HepG2 (cell line): Measurements from ENCODE around the gene YY1. TPM values are rescaled to one million over a fixed set of nuclear protein-coding genes. Genes with fewer than 3 reads are reported as not detected.
A peak's percentile ranks its signal among the peaks of the same experiment; 100 is the strongest.

Experiments used
- ASH2L ChIP-seq: fragments of 300-600, 200-600 bp; sonication (generic); IDR thresholded peaks from 2 replicates; pipeline ENCODE4 v1.7.0; 2017; ENCODE audit warnings: low read depth, mild to moderate bottlenecking, moderate library complexity, mixed read lengths, low read length; ENCODE audit not compliant: insufficient read length
- DPF2 ChIP-seq: sonication (generic); formaldehyde crosslinking; IDR thresholded peaks from 2 replicates; pipeline ENCODE4 v1.4.0; 2020; ENCODE audit warnings: mild to moderate bottlenecking, low read depth, missing genetic modification reagents, borderline replicate concordance
- GABPB1 ChIP-seq: IDR thresholded peaks from 2 replicates; pipeline ENCODE4 v1.6.1; 2016; ENCODE audit warnings: mild to moderate bottlenecking, missing genetic modification reagents, moderate library complexity, missing compliant biosample characterization
- GTF3A ChIP-seq: sonication (generic); formaldehyde crosslinking; conservative IDR thresholded peaks from 2 replicates; pipeline ENCODE4 v1.4.0; 2020; ENCODE audit warnings: mild to moderate bottlenecking, missing genetic modification reagents
- MBD4 ChIP-seq: IDR thresholded peaks from 2 replicates; pipeline ENCODE4 v1.6.1; 2012; ENCODE audit warnings: low read length, inconsistent platforms, borderline replicate concordance
- MEF2D ChIP-seq: sonication (generic); formaldehyde crosslinking; IDR thresholded peaks from 2 replicates; pipeline ENCODE4 v1.5.1; 2020; ENCODE audit warnings: mild to moderate bottlenecking, missing genetic modification reagents
- MXD4 ChIP-seq: IDR thresholded peaks from 2 replicates; pipeline ENCODE4 v1.6.1; 2016; ENCODE audit warnings: mild to moderate bottlenecking, missing biosample characterization, missing genetic modification reagents
- SSRP1 ChIP-seq: IDR thresholded peaks from 2 replicates; pipeline ENCODE4 v1.6.1; 2016; ENCODE audit warnings: control low read depth
- ZNF75D ChIP-seq: sonication (generic); formaldehyde crosslinking; IDR thresholded peaks from 2 replicates; pipeline ENCODE4 v1.8.1; 2023; ENCODE audit warnings: missing genetic modification reagents, mild to moderate bottlenecking, borderline replicate concordance
- ZSCAN9 ChIP-seq: IDR thresholded peaks from 2 replicates; pipeline ENCODE4 v1.6.1; 2016; ENCODE audit warnings: borderline replicate concordance
- polyA plus RNA-seq, 8 experiments: library from polyadenylated mRNA; depleted of rRNA in 3 of 8; stranded (reverse) in 7 of 8; unstranded in 1 of 8; fragments of >200 nt; fragmentation: Illumina TruSeq in 4 of 8; extraction: Trizol in 4 of 8; gene quantifications; 2 replicates each; pipeline versions ENCODE4 v1.2.1 to v1.2.3, GENCODE V29; 2011 to 2016; ENCODE audit warnings: low read depth in 4 of 8, missing spikeins in 1 of 8, mixed read lengths in 1 of 8; ENCODE audit not compliant: insufficient read depth in 1 of 8
- total RNA-seq, 5 experiments: library from RNA; depleted of rRNA; stranded (reverse); fragments of >200 nt; fragmentation: Illumina TruSeq; extraction: Trizol; gene quantifications; 2 replicates each; pipeline ENCODE4 v1.2.3, GENCODE V29; 2016; ENCODE audit warnings: low read depth in 1 of 5
- TF ChIP-seq, protein P1 (sequence below): sonication (generic); formaldehyde crosslinking; IDR thresholded peaks from 2 replicates; pipeline ENCODE4 v1.4.0; 2020; ENCODE audit warnings: missing genetic modification reagents, borderline replicate concordance
- TF ChIP-seq, protein P2 (sequence below): sonication (generic); formaldehyde crosslinking; IDR thresholded peaks from 2 replicates; pipeline ENCODE4 v1.4.0; 2020; ENCODE audit warnings: missing genetic modification reagents, low read depth, mild to moderate bottlenecking, borderline replicate concordance
- TF ChIP-seq, protein P3 (sequence below): sonication (generic); formaldehyde crosslinking; IDR thresholded peaks from 2 replicates; pipeline ENCODE4 v1.5.0; 2020; ENCODE audit warnings: mild to moderate bottlenecking, missing genetic modification reagents
- TF ChIP-seq, protein P4 (sequence below): sonication (generic); formaldehyde crosslinking; IDR thresholded peaks from 2 replicates; pipeline ENCODE4 v1.5.0; 2020; ENCODE audit warnings: mild to moderate bottlenecking, missing genetic modification reagents, borderline replicate concordance

Gene YY1
- total and polyA plus RNA-seq, 2 of the 13 experiments (the other 11 are each of a cell fraction or from before 2014, with no cell fraction given) = 29.4 to 68.1 TPM

DNA sequence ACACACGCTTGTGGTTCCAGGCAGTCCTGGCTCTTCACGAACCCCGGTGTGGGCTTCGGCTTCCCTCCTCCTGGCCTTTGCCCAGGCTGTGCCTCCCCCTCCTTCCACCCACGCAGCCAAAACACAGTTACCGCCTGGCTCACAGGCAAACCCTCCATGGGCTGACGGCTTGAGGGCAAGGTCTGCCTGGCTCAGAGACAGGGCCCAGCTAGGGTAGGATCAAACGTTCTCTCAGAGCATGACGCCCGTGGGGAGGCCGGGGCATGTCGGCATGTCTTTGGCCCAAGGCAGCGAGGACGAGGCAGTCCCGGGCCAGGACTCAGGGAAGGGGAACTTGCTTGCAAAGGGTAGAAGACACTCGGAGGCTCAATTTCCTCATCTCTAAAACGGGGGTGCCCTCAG lies 86.3 kb downstream of the YY1 start (continued):
- TF ChIP-seq MBD4 (no peak), ZSCAN9 (CRISPR knock-in tag) (peak; percentile 34; the same call in 1 of the 2 replicates), MXD4 (CRISPR knock-in tag) (0 out of 2 replicates have a peak, but pooled peaks have one; percentile 21), GABPB1 (CRISPR knock-in tag) (peak; percentile 38; the same call in 1 of the 2 replicates), ZNF75D (CRISPR knock-in tag) (0 out of 2 replicates have a peak, but pooled peaks have one; percentile 51), ASH2L (no peak), DPF2 (peak; percentile 37; the same call in 1 of the 2 replicates), MEF2D (CRISPR knock-in tag) (peak; percentile 25; the same call in 1 of the 2 replicates), GTF3A (CRISPR knock-in tag) (no peak), SSRP1 (CRISPR knock-in tag) (no peak)
- TF ChIP-seq, protein P1, sequence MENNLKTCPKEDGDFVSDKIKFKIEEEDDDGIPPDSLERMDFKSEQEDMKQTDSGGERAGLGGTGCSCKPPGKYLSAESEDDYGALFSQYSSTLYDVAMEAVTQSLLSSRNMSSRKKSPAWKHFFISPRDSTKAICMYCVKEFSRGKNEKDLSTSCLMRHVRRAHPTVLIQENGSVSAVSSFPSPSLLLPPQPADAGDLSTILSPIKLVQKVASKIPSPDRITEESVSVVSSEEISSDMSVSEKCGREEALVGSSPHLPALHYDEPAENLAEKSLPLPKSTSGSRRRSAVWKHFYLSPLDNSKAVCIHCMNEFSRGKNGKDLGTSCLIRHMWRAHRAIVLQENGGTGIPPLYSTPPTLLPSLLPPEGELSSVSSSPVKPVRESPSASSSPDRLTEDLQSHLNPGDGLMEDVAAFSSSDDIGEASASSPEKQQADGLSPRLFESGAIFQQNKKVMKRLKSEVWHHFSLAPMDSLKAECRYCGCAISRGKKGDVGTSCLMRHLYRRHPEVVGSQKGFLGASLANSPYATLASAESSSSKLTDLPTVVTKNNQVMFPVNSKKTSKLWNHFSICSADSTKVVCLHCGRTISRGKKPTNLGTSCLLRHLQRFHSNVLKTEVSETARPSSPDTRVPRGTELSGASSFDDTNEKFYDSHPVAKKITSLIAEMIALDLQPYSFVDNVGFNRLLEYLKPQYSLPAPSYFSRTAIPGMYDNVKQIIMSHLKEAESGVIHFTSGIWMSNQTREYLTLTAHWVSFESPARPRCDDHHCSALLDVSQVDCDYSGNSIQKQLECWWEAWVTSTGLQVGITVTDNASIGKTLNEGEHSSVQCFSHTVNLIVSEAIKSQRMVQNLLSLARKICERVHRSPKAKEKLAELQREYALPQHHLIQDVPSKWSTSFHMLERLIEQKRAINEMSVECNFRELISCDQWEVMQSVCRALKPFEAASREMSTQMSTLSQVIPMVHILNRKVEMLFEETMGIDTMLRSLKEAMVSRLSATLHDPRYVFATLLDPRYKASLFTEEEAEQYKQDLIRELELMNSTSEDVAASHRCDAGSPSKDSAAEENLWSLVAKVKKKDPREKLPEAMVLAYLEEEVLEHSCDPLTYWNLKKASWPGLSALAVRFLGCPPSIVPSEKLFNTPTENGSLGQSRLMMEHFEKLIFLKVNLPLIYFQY = 0 out of 2 replicates have a peak, but pooled peaks have one; percentile 21
- TF ChIP-seq, protein P2, sequence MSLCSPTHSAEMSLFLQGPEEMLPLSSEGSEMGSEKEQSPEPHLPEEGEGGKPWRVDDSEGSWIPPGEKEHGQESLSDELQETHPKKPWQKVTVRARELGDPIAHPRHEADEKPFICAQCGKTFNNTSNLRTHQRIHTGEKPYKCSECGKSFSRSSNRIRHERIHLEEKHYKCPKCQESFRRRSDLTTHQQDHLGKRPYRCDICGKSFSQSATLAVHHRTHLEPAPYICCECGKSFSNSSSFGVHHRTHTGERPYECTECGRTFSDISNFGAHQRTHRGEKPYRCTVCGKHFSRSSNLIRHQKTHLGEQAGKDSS (CRISPR knock-in tag) = 0 out of 2 replicates have a peak, but pooled peaks have one; percentile 65
- TF ChIP-seq, protein P3, sequence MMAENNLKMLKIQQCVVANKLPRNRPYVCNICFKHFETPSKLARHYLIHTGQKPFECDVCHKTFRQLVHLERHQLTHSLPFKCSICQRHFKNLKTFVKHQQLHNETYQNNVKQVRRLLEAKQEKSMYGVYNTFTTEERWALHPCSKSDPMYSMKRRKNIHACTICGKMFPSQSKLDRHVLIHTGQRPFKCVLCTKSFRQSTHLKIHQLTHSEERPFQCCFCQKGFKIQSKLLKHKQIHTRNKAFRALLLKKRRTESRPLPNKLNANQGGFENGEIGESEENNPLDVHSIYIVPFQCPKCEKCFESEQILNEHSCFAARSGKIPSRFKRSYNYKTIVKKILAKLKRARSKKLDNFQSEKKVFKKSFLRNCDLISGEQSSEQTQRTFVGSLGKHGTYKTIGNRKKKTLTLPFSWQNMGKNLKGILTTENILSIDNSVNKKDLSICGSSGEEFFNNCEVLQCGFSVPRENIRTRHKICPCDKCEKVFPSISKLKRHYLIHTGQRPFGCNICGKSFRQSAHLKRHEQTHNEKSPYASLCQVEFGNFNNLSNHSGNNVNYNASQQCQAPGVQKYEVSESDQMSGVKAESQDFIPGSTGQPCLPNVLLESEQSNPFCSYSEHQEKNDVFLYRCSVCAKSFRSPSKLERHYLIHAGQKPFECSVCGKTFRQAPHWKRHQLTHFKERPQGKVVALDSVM = peak; percentile 40; the same call in 1 of the 2 replicates
- TF ChIP-seq, protein P4, sequence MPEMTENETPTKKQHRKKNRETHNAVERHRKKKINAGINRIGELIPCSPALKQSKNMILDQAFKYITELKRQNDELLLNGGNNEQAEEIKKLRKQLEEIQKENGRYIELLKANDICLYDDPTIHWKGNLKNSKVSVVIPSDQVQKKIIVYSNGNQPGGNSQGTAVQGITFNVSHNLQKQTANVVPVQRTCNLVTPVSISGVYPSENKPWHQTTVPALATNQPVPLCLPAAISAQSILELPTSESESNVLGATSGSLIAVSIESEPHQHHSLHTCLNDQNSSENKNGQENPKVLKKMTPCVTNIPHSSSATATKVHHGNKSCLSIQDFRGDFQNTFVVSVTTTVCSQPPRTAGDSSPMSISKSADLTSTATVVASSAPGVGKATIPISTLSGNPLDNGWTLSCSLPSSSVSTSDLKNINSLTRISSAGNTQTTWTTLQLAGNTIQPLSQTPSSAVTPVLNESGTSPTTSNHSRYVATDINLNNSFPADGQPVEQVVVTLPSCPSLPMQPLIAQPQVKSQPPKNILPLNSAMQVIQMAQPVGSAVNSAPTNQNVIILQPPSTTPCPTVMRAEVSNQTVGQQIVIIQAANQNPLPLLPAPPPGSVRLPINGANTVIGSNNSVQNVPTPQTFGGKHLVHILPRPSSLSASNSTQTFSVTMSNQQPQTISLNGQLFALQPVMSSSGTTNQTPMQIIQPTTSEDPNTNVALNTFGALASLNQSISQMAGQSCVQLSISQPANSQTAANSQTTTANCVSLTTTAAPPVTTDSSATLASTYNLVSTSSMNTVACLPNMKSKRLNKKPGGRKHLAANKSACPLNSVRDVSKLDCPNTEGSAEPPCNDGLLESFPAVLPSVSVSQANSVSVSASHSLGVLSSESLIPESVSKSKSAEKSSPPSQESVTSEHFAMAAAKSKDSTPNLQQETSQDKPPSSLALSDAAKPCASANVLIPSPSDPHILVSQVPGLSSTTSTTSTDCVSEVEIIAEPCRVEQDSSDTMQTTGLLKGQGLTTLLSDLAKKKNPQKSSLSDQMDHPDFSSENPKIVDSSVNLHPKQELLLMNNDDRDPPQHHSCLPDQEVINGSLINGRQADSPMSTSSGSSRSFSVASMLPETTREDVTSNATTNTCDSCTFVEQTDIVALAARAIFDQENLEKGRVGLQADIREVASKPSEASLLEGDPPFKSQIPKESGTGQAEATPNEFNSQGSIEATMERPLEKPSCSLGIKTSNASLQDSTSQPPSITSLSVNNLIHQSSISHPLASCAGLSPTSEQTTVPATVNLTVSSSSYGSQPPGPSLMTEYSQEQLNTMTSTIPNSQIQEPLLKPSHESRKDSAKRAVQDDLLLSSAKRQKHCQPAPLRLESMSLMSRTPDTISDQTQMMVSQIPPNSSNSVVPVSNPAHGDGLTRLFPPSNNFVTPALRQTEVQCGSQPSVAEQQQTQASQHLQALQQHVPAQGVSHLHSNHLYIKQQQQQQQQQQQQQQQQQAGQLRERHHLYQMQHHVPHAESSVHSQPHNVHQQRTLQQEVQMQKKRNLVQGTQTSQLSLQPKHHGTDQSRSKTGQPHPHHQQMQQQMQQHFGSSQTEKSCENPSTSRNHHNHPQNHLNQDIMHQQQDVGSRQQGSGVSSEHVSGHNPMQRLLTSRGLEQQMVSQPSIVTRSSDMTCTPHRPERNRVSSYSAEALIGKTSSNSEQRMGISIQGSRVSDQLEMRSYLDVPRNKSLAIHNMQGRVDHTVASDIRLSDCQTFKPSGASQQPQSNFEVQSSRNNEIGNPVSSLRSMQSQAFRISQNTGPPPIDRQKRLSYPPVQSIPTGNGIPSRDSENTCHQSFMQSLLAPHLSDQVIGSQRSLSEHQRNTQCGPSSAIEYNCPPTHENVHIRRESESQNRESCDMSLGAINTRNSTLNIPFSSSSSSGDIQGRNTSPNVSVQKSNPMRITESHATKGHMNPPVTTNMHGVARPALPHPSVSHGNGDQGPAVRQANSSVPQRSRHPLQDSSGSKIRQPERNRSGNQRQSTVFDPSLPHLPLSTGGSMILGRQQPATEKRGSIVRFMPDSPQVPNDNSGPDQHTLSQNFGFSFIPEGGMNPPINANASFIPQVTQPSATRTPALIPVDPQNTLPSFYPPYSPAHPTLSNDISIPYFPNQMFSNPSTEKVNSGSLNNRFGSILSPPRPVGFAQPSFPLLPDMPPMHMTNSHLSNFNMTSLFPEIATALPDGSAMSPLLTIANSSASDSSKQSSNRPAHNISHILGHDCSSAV (CRISPR knock-in tag) = no peak
